Stimulated activated CD8-positive, alpha-beta memory T cell treated with anti-CD3 and anti-CD28 coated beads, Interleukin-4, amount 100 ng/mL, for 4 hours (primary cell): Measurements from ENCODE around the gene ELOA2.
"Not testable (repeated sequence)": the region's sequence is repeated elsewhere in the genome, so short reads cannot be mapped to it uniquely, and the experiment has no call there.

Experiments
- DNase-seq, 2 donors: peaks; one replicate each; pipeline ENCODE4 v3.0.0-alpha.2; 2020; ENCODE audit warnings: low read depth in 2 of 2, low spot score in 1 of 2

The ELOA2 gene

GRCh38 chr18:47035156-47035671 lies at the start of gene ELOA2:
TSS of gene ELOA2 (minus strand) at chr18:47035621. CDS start at chr18:47035264, 357 bp downstream.
- no peak for DNase-seq

GRCh38 chr18:47081578-47081977 lies 46.2 kb upstream of the ELOA2 start:
- DNase-seq, result no peak

DNA sequence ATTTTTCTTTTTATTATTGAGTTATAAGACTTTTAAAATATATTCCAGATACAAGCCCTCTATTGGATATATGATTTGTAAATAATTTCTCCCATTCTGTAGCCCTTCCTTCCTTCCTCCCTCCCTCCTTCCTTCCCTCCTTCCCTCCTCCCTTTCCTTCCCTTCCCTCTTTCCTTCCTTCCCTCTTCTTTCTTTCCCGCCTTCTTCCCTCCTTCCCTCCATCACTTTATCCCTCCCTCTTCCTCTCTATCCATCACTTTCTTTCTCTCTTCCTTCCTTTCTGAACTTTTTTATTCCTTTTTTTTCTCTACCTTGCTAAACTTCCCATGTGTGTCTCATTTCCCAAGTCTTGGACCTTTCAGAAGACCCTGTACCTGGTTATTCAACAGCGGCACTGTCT lies 45.5 kb upstream of the ELOA2 start:
- DNase-seq, result no peak

GRCh38 chr18:47077111-47077510 lies 41.7 kb upstream of the ELOA2 start:
- DNase-seq, result no peak

- no peak for DNase-seq
Observed at GRCh38 chr18:47075098-47075883, 39.9 kb upstream of the ELOA2 start.

DNA sequence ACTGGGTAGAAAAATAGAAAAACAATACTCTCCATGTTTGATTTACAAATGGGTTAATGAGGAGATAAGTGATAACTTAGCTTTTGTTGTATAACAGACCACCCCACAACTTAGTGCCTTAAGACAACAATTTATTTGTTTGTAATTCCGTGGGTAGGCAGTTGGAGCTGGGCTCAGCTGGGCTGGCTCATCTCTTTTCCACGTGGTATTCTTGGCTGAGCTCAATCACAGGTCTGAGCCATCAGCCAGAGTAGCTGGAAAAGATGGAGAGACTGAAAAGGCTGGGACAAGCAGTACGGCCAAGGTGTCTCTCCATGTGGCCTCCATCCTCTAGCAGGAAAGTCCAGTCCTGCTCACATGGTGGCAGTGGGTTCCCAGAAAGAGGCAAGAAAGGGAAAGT lies 32.2 kb upstream of the ELOA2 start:
- DNase-seq, result no peak

DNA sequence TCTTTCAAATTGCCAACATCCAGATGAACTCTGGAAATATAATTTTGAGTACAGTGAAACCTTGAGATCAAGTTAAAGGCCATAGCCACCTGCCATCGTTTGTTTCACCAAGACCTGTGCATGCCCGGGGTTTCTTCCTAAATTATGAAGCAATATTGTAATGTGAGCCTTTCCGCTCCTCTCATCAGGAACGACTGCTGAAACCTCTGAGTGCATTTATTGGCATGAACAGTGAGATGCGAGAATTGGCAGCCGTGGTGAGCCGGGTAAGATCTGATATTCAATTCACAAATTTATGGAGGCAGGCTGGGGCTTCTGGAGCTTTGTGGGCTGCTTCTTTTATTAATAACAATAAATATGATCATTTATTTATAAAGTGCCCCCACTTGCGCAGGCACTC lies 27.7 kb upstream of the ELOA2 start:
- no peak for DNase-seq

DNA sequence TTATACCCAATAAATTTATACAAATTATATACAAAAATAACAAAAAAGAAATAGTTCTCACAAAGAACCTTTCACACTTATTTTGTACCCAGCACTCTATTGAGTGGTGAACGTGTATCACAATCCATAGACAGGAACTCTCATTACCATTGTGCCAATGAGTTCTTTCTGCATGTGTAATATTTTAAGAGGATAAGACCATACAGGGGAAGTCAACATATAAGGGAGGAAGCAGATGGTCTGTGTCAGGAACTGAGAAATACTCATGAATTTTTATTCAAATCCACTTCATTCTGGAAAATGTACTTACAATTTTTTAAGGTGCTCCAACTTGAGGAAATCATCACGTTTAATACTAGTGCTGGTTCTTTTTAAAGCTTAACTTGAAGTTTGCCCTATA lies 27.1 kb upstream of the ELOA2 start:
- DNase-seq, result no peak

GRCh38 chr18:47054369-47054768 lies 18.9 kb upstream of the ELOA2 start:
- no peak for DNase-seq

DNA sequence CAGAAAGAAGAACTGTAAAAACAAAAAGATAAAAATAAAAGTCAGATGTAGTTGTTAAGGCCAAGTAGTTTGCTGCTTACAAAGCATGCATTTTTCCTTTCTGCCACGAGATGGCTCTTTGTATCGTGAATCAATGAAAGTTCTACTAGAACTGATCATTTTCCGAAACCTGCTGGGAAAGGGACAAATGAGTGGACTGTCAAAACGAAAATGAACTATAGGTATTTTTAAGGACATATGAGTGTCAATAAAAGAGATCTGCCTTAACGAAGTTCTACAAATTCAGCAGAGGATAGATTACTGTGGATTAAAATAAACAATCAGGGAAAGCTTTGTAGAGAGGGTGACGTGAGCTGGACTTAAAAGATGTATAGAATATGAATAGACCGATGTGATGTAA lies 15.0 kb upstream of the ELOA2 start:
- no peak for DNase-seq

DNA sequence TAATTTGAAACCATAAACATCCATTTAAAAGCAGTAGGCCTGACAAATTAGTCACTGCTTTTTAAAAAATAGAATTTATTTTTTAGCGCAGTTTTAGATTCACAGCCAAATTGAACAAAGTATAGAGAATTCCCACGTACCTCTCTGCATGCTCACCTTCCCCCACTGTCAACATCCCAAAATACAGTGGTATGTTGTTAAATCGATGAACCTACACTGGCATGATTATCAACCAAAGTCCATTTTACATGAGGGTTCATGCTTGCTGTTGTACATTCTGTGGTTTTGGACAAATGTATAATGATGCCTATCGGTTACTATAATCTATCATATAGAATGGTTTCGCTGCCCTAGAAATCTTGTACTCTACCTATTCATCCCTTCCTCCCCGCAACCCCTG lies 5.6 kb upstream of the ELOA2 start:
- DNase-seq, result no peak

DNA sequence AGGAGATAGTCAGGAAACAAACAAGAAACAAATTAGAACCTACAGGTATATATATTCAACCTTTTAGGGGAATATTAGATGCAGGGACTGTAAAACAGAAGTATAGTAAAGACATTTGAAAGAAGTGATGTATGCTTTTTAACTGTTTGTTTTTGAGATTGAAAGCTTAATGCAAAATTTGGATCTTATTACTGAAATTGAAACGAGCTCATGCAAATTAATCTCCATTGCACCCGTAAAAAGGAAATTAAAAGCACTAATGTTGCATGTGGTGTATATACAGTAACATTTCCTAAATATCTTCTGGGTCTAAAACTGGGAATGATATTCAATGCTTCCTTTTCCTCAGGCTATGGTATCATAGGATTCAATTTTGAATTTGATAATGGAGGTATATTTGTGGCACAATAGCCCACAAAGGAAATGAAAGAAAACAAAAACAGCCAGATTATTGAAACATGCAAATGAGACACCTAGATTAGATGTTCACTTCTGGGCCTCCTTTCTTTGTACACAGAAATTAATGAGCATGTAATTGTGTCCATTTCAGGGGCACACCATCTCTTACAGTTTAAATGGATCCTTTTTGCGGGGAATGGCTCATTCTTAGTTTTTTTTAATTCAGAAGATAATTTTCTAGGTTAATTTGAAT lies 1.6 kb upstream of the ELOA2 start:
- no peak for DNase-seq

- DNase-seq, result no peak
Observed at GRCh38 chr18:47036298-47036874, 965 bp upstream of the ELOA2 start.

- DNase-seq, result not testable (repeated sequence)
Observed at GRCh38 chr18:47034591-47034990, 830 bp downstream of the ELOA2 start.

DNA sequence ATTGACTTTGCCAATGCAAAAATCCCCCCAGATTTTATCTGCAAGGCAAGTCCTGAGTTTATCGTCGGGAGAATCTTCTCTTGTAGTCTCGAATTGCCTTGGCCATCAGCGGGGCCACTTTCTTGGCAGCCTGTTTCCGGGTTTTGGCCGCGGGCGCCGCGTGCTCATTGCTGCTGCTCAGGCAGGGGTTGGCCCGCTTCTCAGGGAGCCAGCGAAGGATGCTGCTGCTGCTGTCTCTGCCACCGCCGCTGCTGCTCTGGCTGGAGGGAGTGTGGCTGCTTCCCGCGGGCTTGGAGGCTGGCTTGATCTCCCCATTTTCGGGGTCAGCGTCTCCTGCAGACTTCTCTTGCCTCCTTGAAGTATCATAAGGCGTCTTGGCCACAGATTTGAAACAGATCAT lies 2.5 kb downstream of the ELOA2 start:
- DNase-seq, result no peak

GRCh38 chr18:47030887-47031286 lies 4.5 kb downstream of the ELOA2 start:
- not testable (repeated sequence) for DNase-seq

DNA sequence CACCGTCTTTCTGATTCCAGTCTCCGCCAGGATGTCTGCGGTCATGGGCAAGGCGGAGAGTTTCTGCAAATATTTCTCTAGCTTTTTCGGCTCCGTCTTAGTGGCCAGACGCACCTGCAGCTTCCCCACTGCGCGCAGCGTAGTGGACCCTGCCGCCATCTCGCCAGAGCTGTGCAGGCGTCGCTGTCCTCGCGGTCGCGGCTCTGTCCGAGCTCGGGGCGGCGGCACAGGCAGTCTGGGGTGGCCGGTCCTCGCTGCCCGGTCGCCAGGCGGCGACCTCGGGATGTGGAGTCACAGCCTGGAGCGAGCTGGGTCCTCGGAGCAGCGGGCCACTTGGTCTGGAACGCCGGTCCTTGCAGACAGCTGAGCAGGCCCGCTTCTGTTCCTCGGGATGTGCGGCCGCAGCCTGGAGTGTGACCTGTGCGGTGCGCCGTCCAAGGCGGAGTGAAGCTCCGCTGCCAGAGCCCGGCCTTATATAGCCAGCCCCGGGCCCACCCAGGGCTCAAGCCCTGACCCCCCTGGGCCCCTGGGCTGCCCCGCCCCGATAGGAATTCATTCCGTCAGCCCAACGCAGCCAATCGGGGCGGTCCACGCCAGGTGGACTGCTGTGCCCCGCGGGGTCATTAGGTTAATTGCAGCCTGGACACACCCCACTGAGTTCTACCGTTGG lies 5.6 kb downstream of the ELOA2 start:
- DNase-seq, result not testable (repeated sequence)

- not testable (repeated sequence) for DNase-seq
Observed at GRCh38 chr18:47028738-47029137, 6.7 kb downstream of the ELOA2 start.

DNA sequence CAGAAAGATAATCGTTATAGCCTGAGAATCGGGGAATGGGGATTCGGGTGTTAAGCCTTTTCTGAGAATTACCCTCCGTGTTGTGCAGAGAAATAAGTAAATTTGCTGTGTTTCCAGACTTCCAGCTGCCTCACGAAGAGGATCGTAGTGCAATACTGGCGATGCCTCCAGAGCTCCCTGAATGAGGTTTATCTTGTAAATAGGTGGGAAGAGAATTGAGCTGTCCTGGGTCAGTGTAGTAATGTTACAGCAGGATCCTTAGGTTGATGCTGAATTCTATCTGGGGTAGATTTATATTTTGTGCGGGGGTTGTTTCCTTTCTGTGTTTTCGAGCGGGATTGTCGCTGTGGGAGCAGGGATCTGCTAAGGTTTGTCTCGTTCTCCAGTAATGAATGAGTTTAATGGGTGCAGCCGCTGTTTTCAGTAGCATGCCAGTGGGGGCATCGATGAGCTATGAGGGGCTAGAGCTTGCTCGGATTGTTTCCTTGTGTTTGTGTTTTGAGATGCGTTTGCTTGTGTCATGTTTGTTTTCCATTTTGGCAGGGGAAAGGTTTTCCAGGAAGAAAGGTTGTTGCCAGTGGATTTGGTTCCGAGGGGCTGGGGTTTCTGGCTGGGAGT lies 9.8 kb downstream of the ELOA2 start:
- not testable (repeated sequence) for DNase-seq

GRCh38 chr18:47023769-47024465 lies 11.5 kb downstream of the ELOA2 start:
- not testable (repeated sequence) for DNase-seq
